ENCODE results near the gene R3HDM2.

R3HDM2 gene

DNA sequence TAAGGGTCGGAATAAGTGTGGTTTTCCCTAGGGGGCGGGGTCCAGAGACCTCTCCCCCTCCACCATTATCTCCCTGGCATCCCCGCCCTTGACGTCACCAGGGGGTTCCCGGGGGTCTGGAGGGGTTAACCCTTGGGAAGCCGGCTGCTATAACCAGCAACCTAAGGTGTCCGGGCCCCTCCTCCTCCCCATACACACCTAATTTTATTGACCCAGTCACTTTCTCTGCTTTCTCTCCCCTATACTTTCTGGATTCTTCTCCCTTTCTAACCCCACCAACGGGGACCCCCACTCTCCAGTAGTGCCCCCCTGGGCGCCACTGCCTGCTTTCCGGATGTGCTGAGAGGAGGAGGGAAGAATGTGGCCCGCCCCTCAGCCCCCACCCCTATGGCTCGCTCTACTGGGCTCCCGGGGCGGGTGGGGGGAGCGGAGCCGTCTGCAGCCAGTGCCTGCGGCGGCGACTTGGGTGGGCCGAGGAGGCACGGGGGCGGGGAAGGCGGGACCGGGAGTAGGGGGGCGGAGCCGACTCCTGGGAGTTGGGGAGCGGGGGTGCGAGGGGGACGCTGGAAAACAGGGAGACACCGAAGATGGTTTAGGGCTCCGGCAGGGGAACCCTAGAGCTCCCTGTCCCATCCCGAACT is 30.6 kb upstream of the R3HDM2 start:
- Histone ChIP-seq H3K14ac (ENCODE audit: low read length) (no peak overlapping the region), H3K27me3 (ENCODE audit: insufficient read depth, low read length) (no peaks in the 10 kb centered on the region), H2AFZ (ENCODE audit: insufficient read depth, low read length, poor library complexity) (peak overlapping the region; percentile 57), H3K79me2 (ENCODE audit: control insufficient read depth, insufficient read depth, low read length, poor library complexity) (no peaks in the 10 kb centered on the region), H3K9ac (ENCODE audit: low read length) (no peak overlapping the region), H3K36me3 (ENCODE audit: control insufficient read depth in 1 of 2, insufficient read depth in 2 of 2, low read length in 2 of 2) (no peaks in the 10 kb centered on the region), H3K4me1 (ENCODE audit: control insufficient read depth in 1 of 2, insufficient read depth in 2 of 2, low read length in 2 of 2) (peaks cover 6 to 8% of the 10 kb centered on the region in 2 experiments), H2BK12ac (ENCODE audit: low read length) (no peak overlapping the region), H3K18ac (ENCODE audit: low read length) (no peak overlapping the region), H2BK120ac (ENCODE audit: insufficient read depth, low read length, poor library complexity) (peak overlapping the region; percentile 66), H4K12ac (ENCODE audit: low read depth, low read length) (no peak overlapping the region), H3K4me3 (ENCODE audit: low read depth, low read length) (peak overlapping the region; percentile 64), H3K27ac (ENCODE audit: low read depth, low read length) (no peak overlapping the region), H4K91ac (ENCODE audit: low read depth, low read length) (peak overlapping the region; percentile 57), H2BK5ac (ENCODE audit: low read depth, low read length, poor library complexity) (no peak overlapping the region), H3K4me2 (ENCODE audit: low read length) (peak overlapping the region; percentile 81), H3K79me1 (ENCODE audit: low read length) (peaks cover 8% of the 10 kb centered on the region), H3K9me3 (ENCODE audit: insufficient read depth, low read depth, low read length) (no peaks in the 10 kb centered on the region), H3K4ac (ENCODE audit: low read depth, low read length) (no peak overlapping the region), H3K23ac (ENCODE audit: low read length) (no peak overlapping the region), H2AK5ac (ENCODE audit: low read length) (no peak overlapping the region), H4K8ac (ENCODE audit: low read depth, low read length) (peak overlapping the region; percentile 56)
- WGBS (ENCODE audit: extremely low coverage, insufficient coverage, insufficient read length), result no CpG with 5 or more reads among the region's 32 CpGs
- DNase-seq, result peak; percentile 38

DNA sequence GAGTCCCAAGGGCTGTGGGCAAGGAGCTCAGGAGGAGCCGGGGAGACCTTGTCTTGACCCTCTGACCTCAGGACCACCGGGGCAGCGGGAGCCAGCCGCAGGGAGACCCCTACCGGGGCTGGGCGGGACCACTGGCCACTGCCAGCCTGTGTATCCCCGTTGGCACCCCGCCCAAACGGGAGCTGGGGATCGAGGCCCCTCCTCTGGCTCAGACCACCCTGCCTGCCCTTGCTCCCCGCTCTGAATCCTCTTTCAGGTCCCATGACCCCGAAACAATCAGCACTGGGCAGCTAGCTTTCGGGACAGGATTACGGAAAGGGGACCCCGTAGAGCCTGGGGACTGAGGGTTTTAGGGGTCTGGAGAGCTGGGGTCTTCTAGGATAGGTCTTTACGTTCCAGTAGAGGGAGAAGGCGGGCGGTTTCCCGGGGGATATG is 30.0 kb upstream of the R3HDM2 start:
- Histone ChIP-seq H4K8ac (ENCODE audit: low read depth, low read length) (no peak overlapping the region), H3K9ac (ENCODE audit: low read length) (peak overlapping the region; percentile 15), H3K79me1 (ENCODE audit: low read length) (peaks cover 8% of the 10 kb centered on the region), H3K18ac (ENCODE audit: low read length) (no peak overlapping the region), H3K4ac (ENCODE audit: low read depth, low read length) (no peak overlapping the region), H2BK120ac (ENCODE audit: insufficient read depth, low read length, poor library complexity) (no peak overlapping the region), H2BK5ac (ENCODE audit: low read depth, low read length, poor library complexity) (no peak overlapping the region), H4K91ac (ENCODE audit: low read depth, low read length) (no peak overlapping the region), H3K79me2 (ENCODE audit: control insufficient read depth, insufficient read depth, low read length, poor library complexity) (no peaks in the 10 kb centered on the region), H4K12ac (ENCODE audit: low read depth, low read length) (no peak overlapping the region), H3K4me3 (ENCODE audit: low read depth, low read length) (peak overlapping the region; percentile 60), H3K27me3 (ENCODE audit: insufficient read depth, low read length) (no peaks in the 10 kb centered on the region), H2BK12ac (ENCODE audit: low read length) (no peak overlapping the region), H3K23ac (ENCODE audit: low read length) (no peak overlapping the region), H3K27ac (ENCODE audit: low read depth, low read length) (no peak overlapping the region), H3K36me3 (ENCODE audit: control insufficient read depth in 1 of 2, insufficient read depth in 2 of 2, low read length in 2 of 2) (no peaks in the 10 kb centered on the region), H3K4me1 (ENCODE audit: control insufficient read depth in 1 of 2, insufficient read depth in 2 of 2, low read length in 2 of 2) (peaks cover 6 to 8% of the 10 kb centered on the region in 2 experiments), H3K4me2 (ENCODE audit: low read length) (peak overlapping the region; percentile 81), H3K14ac (ENCODE audit: low read length) (no peak overlapping the region), H3K9me3 (ENCODE audit: insufficient read depth, low read depth, low read length) (no peaks in the 10 kb centered on the region), H2AFZ (ENCODE audit: insufficient read depth, low read length, poor library complexity) (no peak overlapping the region), H2AK5ac (ENCODE audit: low read length) (no peak overlapping the region)
- WGBS (ENCODE audit: extremely low coverage, insufficient coverage, insufficient read length), result no CpG with 5 or more reads among the region's 19 CpGs
- no peak for DNase-seq

DNA sequence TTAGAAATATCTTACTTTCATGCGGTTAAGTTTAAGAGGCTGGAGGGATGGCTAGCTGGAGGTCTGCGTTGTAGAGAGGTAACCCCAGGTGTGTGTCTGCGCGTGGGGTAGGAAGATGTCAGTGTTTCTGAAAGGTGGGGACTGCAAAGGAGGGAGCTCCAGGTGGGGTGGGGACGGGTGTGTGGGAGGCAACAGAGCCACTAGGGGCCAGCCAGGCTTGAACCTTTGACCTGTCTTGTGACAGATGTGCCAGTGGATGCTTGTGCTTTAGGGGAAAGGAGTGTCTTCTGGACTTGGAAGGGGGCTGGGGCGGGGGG is 29.6 kb upstream of the R3HDM2 start:
- peaks cover 8% of the 10 kb centered on the region for H3K79me1 ChIP-seq (ENCODE audit: low read length)
- H3K18ac ChIP-seq (ENCODE audit: low read length), result no peak overlapping the region
- peak overlapping the region; percentile 81 for H3K4me2 ChIP-seq (ENCODE audit: low read length)
- no peak overlapping the region for H3K27ac ChIP-seq (ENCODE audit: low read depth, low read length)
- no peak overlapping the region for H3K9ac ChIP-seq (ENCODE audit: low read length)
- H2BK5ac ChIP-seq (ENCODE audit: low read depth, low read length, poor library complexity), result no peak overlapping the region
- no peaks in the 10 kb centered on the region for H3K79me2 ChIP-seq (ENCODE audit: control insufficient read depth, insufficient read depth, low read length, poor library complexity)
- no peak overlapping the region for H2BK120ac ChIP-seq (ENCODE audit: insufficient read depth, low read length, poor library complexity)
- H3K27me3 ChIP-seq (ENCODE audit: insufficient read depth, low read length), result no peaks in the 10 kb centered on the region
- no peak overlapping the region for H2AFZ ChIP-seq (ENCODE audit: insufficient read depth, low read length, poor library complexity)
- H3K14ac ChIP-seq (ENCODE audit: low read length), result no peak overlapping the region
- H2AK5ac ChIP-seq (ENCODE audit: low read length), result no peak overlapping the region
- DNase-seq, result no peak
- no peak overlapping the region for H3K4ac ChIP-seq (ENCODE audit: low read depth, low read length)
- no peak overlapping the region for H3K4me3 ChIP-seq (ENCODE audit: low read depth, low read length)
- no CpG with 5 or more reads among the region's 6 CpGs for WGBS (ENCODE audit: extremely low coverage, insufficient coverage, insufficient read length)
- peaks cover 6 to 8% of the 10 kb centered on the region in 2 experiments for H3K4me1 ChIP-seq (ENCODE audit: control insufficient read depth in 1 of 2, insufficient read depth in 2 of 2, low read length in 2 of 2)
- no peak overlapping the region for H4K12ac ChIP-seq (ENCODE audit: low read depth, low read length)
- no peaks in the 10 kb centered on the region for H3K36me3 ChIP-seq (ENCODE audit: control insufficient read depth in 1 of 2, insufficient read depth in 2 of 2, low read length in 2 of 2)
- no peak overlapping the region for H4K91ac ChIP-seq (ENCODE audit: low read depth, low read length)
- H2BK12ac ChIP-seq (ENCODE audit: low read length), result no peak overlapping the region
- no peaks in the 10 kb centered on the region for H3K9me3 ChIP-seq (ENCODE audit: insufficient read depth, low read depth, low read length)
- no peak overlapping the region for H3K23ac ChIP-seq (ENCODE audit: low read length)
- no peak overlapping the region for H4K8ac ChIP-seq (ENCODE audit: low read depth, low read length)

DNA sequence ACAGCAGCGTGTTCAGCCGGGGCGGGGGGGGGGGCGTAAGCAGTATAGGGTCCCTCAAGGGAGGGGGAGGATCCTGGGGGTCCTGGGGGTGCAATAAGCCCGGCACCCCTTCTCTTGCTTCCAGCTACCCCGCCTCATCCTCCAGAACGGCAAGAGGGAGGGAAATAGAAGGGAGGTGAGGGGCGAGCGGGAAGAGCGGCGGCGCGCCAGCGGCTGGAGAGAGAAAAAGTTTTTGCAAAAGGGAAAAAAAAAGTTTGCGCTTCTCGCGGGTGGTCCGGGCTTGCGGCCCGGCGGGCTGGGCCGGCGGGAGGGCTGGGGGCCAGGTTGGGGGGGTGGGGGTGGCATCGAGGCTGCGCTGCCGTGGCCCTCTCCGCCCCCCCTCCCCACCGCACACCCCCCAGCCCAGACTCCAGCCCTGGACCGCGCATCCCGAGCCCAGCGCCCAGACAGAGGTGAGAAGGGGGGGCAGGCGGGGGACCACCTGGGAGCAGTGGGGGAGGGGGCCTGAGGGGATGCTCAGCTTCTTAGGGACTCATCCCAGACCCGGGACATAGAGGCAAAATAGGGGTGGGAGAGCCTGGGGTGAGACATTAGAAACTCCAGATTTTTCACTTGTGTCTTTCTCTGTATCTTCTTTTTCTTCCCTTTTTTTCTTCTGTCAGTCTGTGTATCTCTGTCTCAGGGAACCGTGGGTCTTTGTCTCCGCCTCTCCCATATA is 29.1 kb upstream of the R3HDM2 start, which contains the start of gene GLI1:
Gene GLI1, plus strand, starts transcription at position 36 of the 718 bp plus-strand sequence. CDS start 3,907 bp downstream, outside the sequence.
- Histone ChIP-seq H3K4me3 (ENCODE audit: low read depth, low read length) (peak within 1 kb of the TSS; percentile 74), H2BK120ac (ENCODE audit: insufficient read depth, low read length, poor library complexity) (peak within 1 kb of the TSS; percentile 43), H2AK5ac (ENCODE audit: low read length) (no peak within 1 kb of the TSS), H2BK12ac (ENCODE audit: low read length) (no peak within 1 kb of the TSS), H3K79me2 (ENCODE audit: control insufficient read depth, insufficient read depth, low read length, poor library complexity) (no peaks in the 10 kb centered on the region), H2AFZ (ENCODE audit: insufficient read depth, low read length, poor library complexity) (peak within 1 kb of the TSS; percentile 57), H3K27me3 (ENCODE audit: insufficient read depth, low read length) (no peaks in the 10 kb centered on the region), H4K91ac (ENCODE audit: low read depth, low read length) (peak within 1 kb of the TSS; percentile 75), H3K4me2 (ENCODE audit: low read length) (peak within 1 kb of the TSS; percentile 97), H4K12ac (ENCODE audit: low read depth, low read length) (peak within 1 kb of the TSS; percentile 39), H3K9ac (ENCODE audit: low read length) (peak within 1 kb of the TSS; percentile 16), H2BK5ac (ENCODE audit: low read depth, low read length, poor library complexity) (peak within 1 kb of the TSS; percentile 14), H4K8ac (ENCODE audit: low read depth, low read length) (peak within 1 kb of the TSS; percentile 33), H3K4ac (ENCODE audit: low read depth, low read length) (no peak within 1 kb of the TSS), H3K79me1 (ENCODE audit: low read length) (peaks cover 8% of the 10 kb centered on the region), H3K23ac (ENCODE audit: low read length) (no peak within 1 kb of the TSS), H3K18ac (ENCODE audit: low read length) (no peak within 1 kb of the TSS), H3K4me1 (ENCODE audit: control insufficient read depth in 1 of 2, insufficient read depth in 2 of 2, low read length in 2 of 2) (peaks cover 6 to 8% of the 10 kb centered on the region in 2 experiments), H3K27ac (ENCODE audit: low read depth, low read length) (no peak within 1 kb of the TSS), H3K36me3 (ENCODE audit: control insufficient read depth in 1 of 2, insufficient read depth in 2 of 2, low read length in 2 of 2) (no peaks in the 10 kb centered on the region), H3K9me3 (ENCODE audit: insufficient read depth, low read depth, low read length) (no peaks in the 10 kb centered on the region), H3K14ac (ENCODE audit: low read length) (peak within 1 kb of the TSS; percentile 29)
- DNase-seq, result no peak
- no CpG with 5 or more reads among the region's 36 CpGs for WGBS (ENCODE audit: extremely low coverage, insufficient coverage, insufficient read length)

Data from trophoblast cell (in vitro differentiated cells and primary cell).